Right atrium auricular region (tissue), 2 donors: ENCODE data around the gene DOCK2. TPM values are rescaled to one million over a fixed set of nuclear protein-coding genes. Genes with fewer than 3 reads are reported as not detected.

ENCODE experiments used
- DNase-seq: peaks from one replicate; pipeline ENCODE4 v3.0.0-alpha.2; 2019; ENCODE audit warnings: low spot score
- H3K27ac ChIP-seq, 2 donors: fragments of 200-600 bp; sonication (generic); 1 replicate in 1 of 2; 2 replicates in 1 of 2; pipeline ENCODE4 v1.5.1; 2016 to 2019
- H3K27me3 ChIP-seq, 2 donors: fragments of 200-600 bp; sonication (generic); one replicate each; pipeline versions ENCODE4 v1.5.1 to v1.6.0; 2017 to 2019
- H3K36me3 ChIP-seq: fragments of 200-600 bp; sonication (generic); one replicate; pipeline ENCODE4 v1.5.1; 2016
- H3K4me1 ChIP-seq, 2 donors: fragments of 200-600 bp; sonication (generic); one replicate each; pipeline versions ENCODE4 v1.5.1 to v1.6.0; 2017 to 2019
- H3K4me3 ChIP-seq, 2 donors: fragments of 200-600 bp; sonication (generic); 1 replicate in 1 of 2; 2 replicates in 1 of 2; pipeline ENCODE4 v1.5.1; 2017 to 2019; ENCODE audit warnings: mild to moderate bottlenecking in 1 of 2, moderate library complexity in 1 of 2
- H3K9me3 ChIP-seq, 2 donors: fragments of 200-600 bp; sonication (generic); one replicate each; pipeline ENCODE4 v1.5.1; 2019
- total RNA-seq, 2 donors: library from RNA; depleted of rRNA; stranded (reverse); fragments of >200 nt; gene quantifications; one replicate each; pipeline ENCODE4 v1.1.0, GENCODE V29; 2016
- TF ChIP-seq, protein P1 (sequence below), 2 donors: fragments of 200-600 bp; sonication (generic); IDR thresholded peaks; one replicate each; pipeline ENCODE4 v1.5.1; 2019; ENCODE audit warnings: antibody characterized with exemption in 2 of 2

DOCK2 gene
- total RNA-seq, 2 donors from 2014 or later, result 3.7 to 5.4 TPM

- TF ChIP-seq, protein P1, sequence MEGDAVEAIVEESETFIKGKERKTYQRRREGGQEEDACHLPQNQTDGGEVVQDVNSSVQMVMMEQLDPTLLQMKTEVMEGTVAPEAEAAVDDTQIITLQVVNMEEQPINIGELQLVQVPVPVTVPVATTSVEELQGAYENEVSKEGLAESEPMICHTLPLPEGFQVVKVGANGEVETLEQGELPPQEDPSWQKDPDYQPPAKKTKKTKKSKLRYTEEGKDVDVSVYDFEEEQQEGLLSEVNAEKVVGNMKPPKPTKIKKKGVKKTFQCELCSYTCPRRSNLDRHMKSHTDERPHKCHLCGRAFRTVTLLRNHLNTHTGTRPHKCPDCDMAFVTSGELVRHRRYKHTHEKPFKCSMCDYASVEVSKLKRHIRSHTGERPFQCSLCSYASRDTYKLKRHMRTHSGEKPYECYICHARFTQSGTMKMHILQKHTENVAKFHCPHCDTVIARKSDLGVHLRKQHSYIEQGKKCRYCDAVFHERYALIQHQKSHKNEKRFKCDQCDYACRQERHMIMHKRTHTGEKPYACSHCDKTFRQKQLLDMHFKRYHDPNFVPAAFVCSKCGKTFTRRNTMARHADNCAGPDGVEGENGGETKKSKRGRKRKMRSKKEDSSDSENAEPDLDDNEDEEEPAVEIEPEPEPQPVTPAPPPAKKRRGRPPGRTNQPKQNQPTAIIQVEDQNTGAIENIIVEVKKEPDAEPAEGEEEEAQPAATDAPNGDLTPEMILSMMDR (IDR thresholded peaks at IDR 0.05), result peak; percentile 47 to 75
- peaks cover 0 to 3% of the 10 kb centered on the region in 2 donors for H3K9me3 ChIP-seq
Measured at GRCh38 chr5:170100066-170100943, 463.2 kb downstream of the DOCK2 start.

DNA sequence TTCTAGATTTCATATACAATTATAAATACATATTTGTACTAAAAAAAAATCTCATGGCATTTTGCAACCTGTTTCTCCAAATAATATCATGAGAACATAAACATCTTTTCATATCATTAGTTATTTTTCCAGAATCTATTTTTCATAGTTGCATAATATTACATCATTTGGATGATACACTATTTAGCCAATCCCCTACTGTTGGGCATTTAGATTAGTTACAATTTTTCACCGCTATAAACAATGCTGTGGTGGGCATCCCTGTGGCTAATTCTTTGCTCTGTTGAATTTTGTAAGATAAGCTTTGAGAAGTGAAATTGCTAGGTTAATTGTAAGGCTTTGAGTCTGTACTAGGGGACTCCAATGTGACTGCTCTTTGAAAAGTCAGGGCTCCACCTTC lies 466.4 kb downstream of the DOCK2 start:
- no peaks in the 10 kb centered on the region for H3K4me1 ChIP-seq
- no peak overlapping the region for H3K27ac ChIP-seq
- no peaks in the 10 kb centered on the region for H3K36me3 ChIP-seq
- H3K9me3 ChIP-seq, result peaks cover 0 to 3% of the 10 kb centered on the region in 2 donors
- no peak overlapping the region for H3K4me3 ChIP-seq
- DNase-seq, result no peak
- TF ChIP-seq, protein P1 (IDR thresholded peaks at IDR 0.05), result no peak
- no peaks in the 10 kb centered on the region for H3K27me3 ChIP-seq

More at GRCh38 chr5:170100066-170100943, 463.2 kb downstream of the DOCK2 start:
- H3K27me3 ChIP-seq, result no peaks in the 10 kb centered on the region
- H3K27ac ChIP-seq, result no peak overlapping the region
- peak; percentile 89 for DNase-seq
- no peaks in the 10 kb centered on the region for H3K36me3 ChIP-seq
- no peaks in the 10 kb centered on the region for H3K4me1 ChIP-seq
- no peak overlapping the region for H3K4me3 ChIP-seq

- Histone ChIP-seq H3K27ac (no peak overlapping the region), H3K9me3 (no peaks in the 10 kb centered on the region), H3K27me3 (no peaks in the 10 kb centered on the region), H3K4me3 (no peak overlapping the region), H3K36me3 (no peaks in the 10 kb centered on the region), H3K4me1 (no peaks in the 10 kb centered on the region)
- TF ChIP-seq, protein P1 (IDR thresholded peaks at IDR 0.05), result no peak
- no peak for DNase-seq
Measured at GRCh38 chr5:170104299-170104698, 467.2 kb downstream of the DOCK2 start.

DNA sequence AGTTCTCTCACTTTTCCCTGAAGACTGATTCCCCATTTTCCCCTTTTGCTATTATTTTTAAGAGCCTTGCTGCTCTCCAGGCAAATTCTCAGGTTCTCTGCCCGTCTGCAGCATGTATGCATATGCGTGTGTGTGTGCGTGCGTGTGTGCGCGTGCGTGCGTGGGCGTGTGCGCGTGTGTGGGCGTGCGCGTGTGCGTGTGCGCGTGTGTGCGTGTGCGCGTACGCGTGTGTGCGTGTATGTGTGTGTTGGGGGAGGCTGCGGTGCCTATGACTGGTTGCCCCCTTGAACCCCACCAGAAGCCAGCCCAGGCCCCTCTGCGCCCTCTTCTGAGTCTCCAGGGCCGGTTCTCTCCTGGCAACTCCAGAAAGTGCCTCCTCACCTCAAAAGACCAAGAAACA lies 467.6 kb downstream of the DOCK2 start:
- no peaks in the 10 kb centered on the region for H3K36me3 ChIP-seq
- H3K4me3 ChIP-seq, result no peak overlapping the region
- no peaks in the 10 kb centered on the region for H3K27me3 ChIP-seq
- no peak for DNase-seq
- TF ChIP-seq, protein P1 (IDR thresholded peaks at IDR 0.05), result no peak
- H3K4me1 ChIP-seq, result no peaks in the 10 kb centered on the region
- no peaks in the 10 kb centered on the region for H3K9me3 ChIP-seq
- no peak overlapping the region for H3K27ac ChIP-seq

GRCh38 chr5:170105642-170106611 lies 468.9 kb downstream of the DOCK2 start, which contains the start of gene FOXI1:
TSS of gene FOXI1 (plus strand) at chr5:170105897. CDS start at chr5:170105958, 61 bp downstream.
- H3K36me3 ChIP-seq, result no peaks in the 10 kb centered on the region
- peak; percentile 53 for DNase-seq
- no peaks in the 10 kb centered on the region for H3K27me3 ChIP-seq
- TF ChIP-seq, protein P1 (IDR thresholded peaks at IDR 0.05), result no peak
- H3K4me1 ChIP-seq, result no peaks in the 10 kb centered on the region
- H3K27ac ChIP-seq, result no peak within 1 kb of the TSS
- no peak within 1 kb of the TSS for H3K4me3 ChIP-seq
- no peaks in the 10 kb centered on the region for H3K9me3 ChIP-seq
